ENCODE measurements around the gene USP25.

Gene USP25

GRCh38 chr21:15729674-15730483 lies at the start of gene USP25:
Gene USP25 (plus strand): TSS chr21:15729982. CDS start chr21:15730394, 412 bp downstream.
- no peak for TF ChIP-seq CTCF (IDR thresholded peaks at IDR 0.05; ENCODE audit: low read depth, low read length)
- H3K4me3 ChIP-seq (ENCODE audit: low read depth, low read length) = peak within 1 kb of the TSS; percentile 89

GRCh38 chr21:15682186-15682895 lies 47.4 kb upstream of the USP25 start:
- TF ChIP-seq CTCF (IDR thresholded peaks at IDR 0.05; ENCODE audit: low read depth, low read length) = no peak
- no peak overlapping the region for H3K4me3 ChIP-seq (ENCODE audit: low read depth, low read length)

GRCh38 chr21:15682977-15683376 lies 46.8 kb upstream of the USP25 start:
- no peak overlapping the region for H3K4me3 ChIP-seq (ENCODE audit: low read depth, low read length)
- no peak for TF ChIP-seq CTCF (IDR thresholded peaks at IDR 0.05; ENCODE audit: low read depth, low read length)

- TF ChIP-seq CTCF (IDR thresholded peaks at IDR 0.05; ENCODE audit: low read depth, low read length) = no peak
- no peak overlapping the region for H3K4me3 ChIP-seq (ENCODE audit: low read depth, low read length)
Measured at GRCh38 chr21:15686506-15686905, 43.3 kb upstream of the USP25 start.

- no peak overlapping the region for H3K4me3 ChIP-seq (ENCODE audit: low read depth, low read length)
Measured at GRCh38 chr21:15687208-15687607, 42.6 kb upstream of the USP25 start.

GRCh38 chr21:15688016-15688415 lies 41.8 kb upstream of the USP25 start:
- H3K4me3 ChIP-seq (ENCODE audit: low read depth, low read length) = no peak overlapping the region
- no peak for TF ChIP-seq CTCF (IDR thresholded peaks at IDR 0.05; ENCODE audit: low read depth, low read length)

More at GRCh38 chr21:15687208-15687607, 42.6 kb upstream of the USP25 start:
- TF ChIP-seq CTCF (IDR thresholded peaks at IDR 0.05; ENCODE audit: low read depth, low read length) = no peak

GRCh38 chr21:15688809-15689208 lies 41.0 kb upstream of the USP25 start:
- H3K4me3 ChIP-seq (ENCODE audit: low read depth, low read length) = no peak overlapping the region
- no peak for TF ChIP-seq CTCF (IDR thresholded peaks at IDR 0.05; ENCODE audit: low read depth, low read length)

Data from WI38 (cell line).